NCI-H460 (cell line): ENCODE data around the gene PLOD1. TPM values are rescaled to one million over a fixed set of nuclear protein-coding genes. Genes with fewer than 3 reads are reported as not detected.
"Not testable (repeated sequence)": the region's sequence is repeated elsewhere in the genome, so short reads cannot be mapped to it uniquely, and the experiment has no call there.

Source experiments
- DNase-seq: peaks from one replicate; pipeline ENCODE4 v3.0.0-alpha.2; 2016; ENCODE audit warnings: low read depth; ENCODE audit errors: extremely low read depth
- total RNA-seq: library from RNA; depleted of rRNA; stranded (reverse); fragments of >200 nt; shearing (Covaris generic); gene quantifications from 2 replicates; pipeline ENCODE4 v1.2.3, GENCODE V29; 2014

The PLOD1 gene
- total RNA-seq, 1 experiment from 2014 or later, result 69.1 TPM

DNA sequence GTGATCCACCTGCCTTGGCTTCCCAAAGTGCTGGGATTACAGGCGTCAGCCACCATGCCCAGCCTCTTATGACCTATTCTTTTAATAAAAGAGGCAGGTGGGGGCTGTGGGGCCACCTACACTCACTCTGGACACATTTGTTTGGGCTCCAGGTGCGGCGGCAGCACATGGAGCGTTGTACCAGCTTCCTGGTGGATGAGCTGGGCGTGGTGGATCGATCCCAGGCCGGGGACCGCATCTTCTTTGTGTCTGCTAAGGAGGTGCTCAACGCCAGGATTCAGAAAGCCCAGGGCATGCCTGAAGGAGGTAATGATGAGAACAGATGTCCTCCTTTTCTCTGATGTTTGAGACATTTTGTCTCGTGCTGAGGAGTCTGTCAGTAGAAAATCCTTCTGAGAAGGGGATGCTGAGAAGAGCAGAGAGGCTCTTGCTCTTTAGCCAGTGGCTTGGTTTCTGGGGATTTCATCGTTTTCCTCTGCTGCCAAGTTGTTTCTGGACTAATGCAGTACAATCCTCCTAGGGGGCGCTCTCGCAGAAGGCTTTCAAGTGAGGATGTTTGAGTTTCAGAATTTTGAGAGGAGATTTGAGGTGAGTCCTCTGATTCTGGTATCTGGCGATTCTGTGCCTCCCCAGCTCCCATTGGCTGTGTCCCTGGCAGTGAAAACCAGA, 66.9 kb downstream of the PLOD1 start:
- DNase-seq, result peak; percentile 71

- DNase-seq, result no peak
Observed at GRCh38 chr1:12001996-12002493, 67.5 kb downstream of the PLOD1 start.

DNA sequence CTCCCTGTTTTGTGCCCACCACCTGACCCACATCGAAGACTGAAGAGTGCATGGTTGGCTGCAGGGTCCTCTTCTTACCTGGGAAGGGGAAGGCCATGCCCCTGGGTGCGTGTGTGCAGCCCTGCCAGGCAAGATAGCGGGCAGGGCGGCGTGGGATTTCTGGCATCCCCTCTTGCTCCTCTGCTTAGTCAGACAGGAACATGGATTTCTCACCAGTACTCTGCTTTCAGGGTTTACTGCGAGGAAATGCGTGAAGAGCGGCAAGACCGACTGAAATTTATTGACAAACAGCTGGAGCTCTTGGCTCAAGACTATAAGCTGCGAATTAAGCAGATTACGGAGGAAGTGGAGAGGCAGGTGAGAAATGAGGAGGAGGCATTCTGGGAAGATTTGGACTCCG, 69.2 kb downstream of the PLOD1 start:
- DNase-seq, result no peak

DNA sequence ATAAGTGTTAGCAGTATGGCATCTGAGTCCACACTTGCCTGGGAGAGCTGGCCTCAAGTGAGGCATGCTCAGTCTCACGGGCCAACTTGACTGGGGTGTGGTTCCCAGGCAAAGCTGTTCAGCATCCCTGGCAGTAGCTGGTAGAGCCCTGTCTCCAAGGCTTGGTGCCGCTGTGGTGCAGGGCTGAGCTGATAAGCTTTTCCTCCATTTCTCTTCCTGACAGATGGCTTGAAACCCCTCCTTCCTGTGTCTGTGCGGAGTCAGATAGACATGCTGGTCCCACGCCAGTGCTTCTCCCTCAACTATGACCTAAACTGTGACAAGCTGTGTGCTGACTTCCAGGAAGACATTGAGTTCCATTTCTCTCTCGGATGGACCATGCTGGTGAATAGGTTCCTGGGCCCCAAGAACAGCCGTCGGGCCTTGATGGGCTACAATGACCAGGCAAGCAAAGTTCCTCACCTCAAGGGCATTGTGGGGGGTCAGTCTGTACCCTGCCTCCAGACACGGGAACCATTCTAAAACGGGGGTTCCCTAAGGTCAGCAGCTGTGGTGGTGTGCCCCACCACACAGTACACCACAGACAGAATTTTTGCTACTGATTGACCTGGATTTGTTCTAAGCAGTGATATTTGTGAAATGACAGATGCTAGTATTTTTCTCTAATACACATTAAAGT, 71.1 kb downstream of the PLOD1 start:
- no peak for DNase-seq

GRCh38 chr1:12006167-12006921, 71.8 kb downstream of the PLOD1 start:
- DNase-seq, result no peak

DNA sequence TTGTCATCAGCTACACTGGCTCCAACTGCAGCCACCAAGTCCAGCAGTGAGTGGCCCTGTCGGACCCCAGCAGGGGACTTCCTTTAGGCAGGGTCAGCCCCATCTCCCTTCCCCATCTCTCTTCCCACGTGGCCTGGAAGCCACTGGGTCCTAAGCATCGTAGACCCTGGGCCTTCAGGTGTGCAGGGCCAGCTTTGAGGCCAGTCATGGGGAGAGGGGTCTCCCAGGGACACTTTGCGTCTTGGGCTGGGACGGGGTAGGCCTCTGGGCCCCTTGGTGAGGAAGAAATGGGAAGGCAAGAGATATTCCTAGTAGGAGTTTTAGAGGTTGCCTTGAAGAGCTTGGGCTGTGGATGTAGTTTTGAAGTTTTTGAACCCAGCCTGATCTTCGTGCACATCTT, 72.7 kb downstream of the PLOD1 start:
- no peak for DNase-seq

DNA sequence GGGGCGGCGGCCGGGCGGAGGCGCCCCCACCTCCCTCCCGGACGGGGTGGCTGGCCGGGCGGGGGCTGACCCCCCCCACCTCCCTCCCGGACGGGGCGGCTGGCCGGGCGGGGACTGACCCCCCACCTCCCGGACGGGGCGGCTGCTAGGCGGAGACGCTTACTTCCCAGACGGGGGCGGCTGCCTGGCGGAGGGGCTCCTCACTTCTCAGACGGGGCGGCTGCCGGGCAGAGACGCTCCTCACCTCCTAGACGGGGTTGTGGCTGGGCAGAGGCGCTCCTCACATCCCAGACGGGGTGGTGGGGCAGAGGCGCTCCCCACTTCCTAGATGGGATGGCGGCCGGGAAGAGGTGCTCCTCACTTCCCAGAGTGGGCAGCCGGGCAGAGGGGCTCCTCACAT, 73.8 kb downstream of the PLOD1 start:
- DNase-seq, result not testable (repeated sequence)

DNA sequence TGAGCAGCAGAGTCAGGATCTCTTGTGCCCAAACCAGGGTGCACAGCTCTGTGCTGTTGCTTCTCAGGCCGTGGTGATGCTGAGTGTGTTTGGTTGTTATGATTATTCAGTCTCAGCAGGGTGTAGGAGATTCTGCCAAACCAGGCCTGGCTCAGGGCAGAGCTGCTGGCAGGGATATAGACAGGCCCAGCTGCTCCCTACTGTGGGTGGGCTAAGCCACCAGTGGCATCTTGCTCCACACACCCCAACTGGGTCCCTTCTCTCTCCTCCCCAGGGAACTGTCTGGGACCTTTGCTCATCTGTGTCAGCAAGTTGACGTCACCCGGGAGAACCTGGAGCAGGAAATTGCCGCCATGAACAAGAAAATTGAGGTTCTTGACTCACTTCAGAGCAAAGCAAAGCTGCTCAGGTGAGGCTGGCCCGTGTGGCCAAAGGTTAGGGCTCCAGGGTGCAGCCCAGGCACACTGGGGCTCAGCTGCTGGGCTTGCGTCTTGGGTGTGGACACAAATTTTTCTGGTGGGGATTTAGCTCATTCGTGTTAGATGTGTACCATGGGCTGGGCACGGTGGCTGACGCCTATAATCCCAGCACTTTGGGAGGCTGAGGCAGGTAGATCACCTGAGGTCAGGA, 74.9 kb downstream of the PLOD1 start:
- no peak for DNase-seq

DNA sequence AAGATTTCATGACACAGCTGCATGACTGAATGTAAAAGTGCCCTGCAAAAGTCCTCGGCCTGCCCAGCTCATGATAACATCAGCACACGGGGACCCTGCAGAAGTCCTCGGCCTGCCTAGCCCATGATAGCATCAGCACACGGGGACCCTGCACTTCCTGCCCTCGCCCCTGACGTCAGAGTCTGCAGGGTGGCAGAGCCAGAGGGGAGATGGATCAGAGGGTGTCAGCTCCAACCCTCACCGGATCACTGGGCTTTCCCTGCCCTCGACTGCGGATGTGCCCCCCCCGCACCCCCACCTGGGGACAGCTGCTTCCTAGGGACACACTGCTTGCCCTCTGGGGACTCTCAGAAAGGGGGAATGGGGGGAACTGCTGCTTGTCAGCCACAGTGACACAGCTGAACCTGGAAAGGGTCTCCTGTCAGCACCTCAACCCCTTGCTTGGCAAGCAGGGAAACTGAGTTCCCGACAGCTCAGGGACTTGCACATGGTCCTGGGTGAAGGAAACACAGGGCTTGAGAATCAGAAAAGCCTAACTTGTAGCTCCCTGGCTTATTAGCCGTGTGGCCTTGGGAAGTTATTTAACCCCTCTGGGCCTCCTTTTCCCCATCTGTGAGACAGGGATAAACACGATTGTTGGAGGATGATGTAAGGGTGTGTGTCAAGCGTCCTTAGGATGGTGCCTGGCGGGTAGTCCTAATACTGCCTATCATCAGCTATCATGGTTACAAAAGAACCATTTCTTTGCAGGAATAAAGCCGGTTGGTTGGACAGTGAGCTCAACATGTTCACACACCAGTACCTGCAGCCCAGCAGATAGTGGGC, 76.4 kb downstream of the PLOD1 start:
- no peak for DNase-seq

- no peak for DNase-seq
Observed at GRCh38 chr1:12011998-12012397, 77.5 kb downstream of the PLOD1 start.

GRCh38 chr1:12012560-12013316, 78.2 kb downstream of the PLOD1 start:
- no peak for DNase-seq

DNA sequence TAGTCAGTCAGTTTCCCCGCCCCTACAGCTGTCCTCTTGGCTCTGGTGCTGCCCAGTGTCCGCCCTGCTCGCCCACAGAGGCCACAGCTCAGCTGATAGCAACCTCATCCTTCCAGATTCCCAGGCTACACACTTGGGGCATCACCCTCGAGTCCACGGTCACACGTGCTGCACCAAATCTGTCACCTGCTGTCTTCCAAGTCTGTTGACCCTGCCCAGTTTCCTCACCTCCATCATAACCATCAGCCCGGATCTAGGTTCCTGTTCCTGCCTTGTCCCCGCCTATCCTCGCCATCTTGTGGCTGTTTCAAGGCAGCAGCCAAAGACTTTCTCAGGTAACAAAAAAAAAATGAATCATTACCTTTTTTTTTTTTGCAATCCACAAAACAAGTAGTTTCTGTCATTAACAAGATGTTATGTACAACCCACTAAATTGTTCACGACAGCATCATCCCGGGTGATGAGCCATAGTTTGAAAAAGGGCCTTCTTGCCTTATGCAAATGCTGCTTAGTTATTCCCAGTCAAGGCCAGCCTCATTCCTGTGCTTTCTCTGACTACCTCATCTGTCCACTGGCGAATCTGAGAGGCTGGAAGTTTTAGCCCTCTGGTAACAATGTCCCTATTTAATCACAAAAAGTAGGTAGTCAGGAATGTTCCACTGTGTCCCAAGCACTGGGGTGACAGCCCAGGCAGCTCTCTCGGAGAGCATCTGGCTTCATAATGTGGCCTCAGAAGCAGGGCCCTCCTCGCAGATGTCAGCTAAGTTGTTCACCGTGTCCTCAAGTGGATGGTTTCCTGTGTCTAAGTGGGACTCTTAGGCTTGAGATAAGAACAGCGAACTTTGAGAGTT, 79.8 kb downstream of the PLOD1 start:
- no peak for DNase-seq

GRCh38 chr1:12015001-12015491, 80.5 kb downstream of the PLOD1 start:
- no peak for DNase-seq

GRCh38 chr1:12015499-12015898, 81.0 kb downstream of the PLOD1 start:
- no peak for DNase-seq

- DNase-seq, result no peak
Observed at GRCh38 chr1:12016182-12016581, 81.7 kb downstream of the PLOD1 start.

DNA sequence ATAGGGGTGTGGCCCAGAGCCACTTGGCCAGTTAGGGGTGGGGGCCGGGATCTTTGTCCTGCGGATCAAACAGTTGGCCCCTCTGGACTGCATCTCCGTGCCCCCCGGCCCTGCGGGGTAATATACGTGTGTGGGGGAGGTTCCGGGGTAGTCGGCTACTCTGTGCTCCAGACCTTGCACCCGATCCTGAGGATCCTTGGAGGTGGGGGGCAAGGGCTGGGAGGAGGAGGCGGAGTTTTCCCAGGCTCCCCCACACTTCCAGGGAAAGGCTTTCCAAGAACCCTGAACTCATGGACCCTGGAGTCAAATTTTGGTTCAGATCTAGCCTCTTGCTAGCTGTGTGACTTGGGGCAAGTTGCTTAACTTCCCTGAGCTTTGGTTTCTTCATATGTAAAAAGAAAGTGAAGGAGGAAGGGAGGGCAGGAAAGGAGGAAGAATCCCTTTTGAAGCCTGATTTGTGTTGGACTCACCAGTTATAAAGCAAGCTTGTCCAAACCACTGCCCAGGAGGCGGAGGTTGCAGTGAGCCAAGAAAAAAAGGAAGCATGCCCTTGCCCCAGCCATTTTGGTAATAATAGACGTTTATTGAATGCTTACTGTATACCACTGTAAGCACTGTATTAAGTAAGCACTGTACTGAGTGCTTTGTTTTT, 85.5 kb downstream of the PLOD1 start:
- DNase-seq, result no peak

- DNase-seq, result no peak
Observed at GRCh38 chr1:12021616-12022015, 87.1 kb downstream of the PLOD1 start.

GRCh38 chr1:12022036-12022435, 87.5 kb downstream of the PLOD1 start:
- DNase-seq, result no peak
